H1 (cell line): ENCODE measurements around the gene PNMA1. TPM values are rescaled to one million over a fixed set of nuclear protein-coding genes. Genes with fewer than 3 reads are reported as not detected.

Experiments
- CTCF ChIA-PET: fragments of 300-600 bp; sonication (Branson Sonifier 250); formaldehyde crosslinking; loops from one replicate; lab custom pipeline; 2021; ENCODE audit not compliant: partially characterized antibody; lab: Charles Lee
- POLR2A ChIA-PET: fragments of 300-600 bp; sonication (Branson Sonifier 250); formaldehyde crosslinking; loops from one replicate; lab custom pipeline; 2021; ENCODE audit warnings: inconsistent platforms; ENCODE audit not compliant: partially characterized antibody; lab: Charles Lee
- DNase-seq, 2 experiments: peaks; one replicate each; pipeline versions ENCODE4 v3.0.0 to v3.0.0-alpha.2; 2010 to 2022; ENCODE audit warnings: low spot score in 2 of 2, low read depth in 1 of 2, mixed read lengths in 1 of 2
- FAIRE-seq: peaks from 2 replicates; lab custom pipeline; 2011; peaks lifted over from hg19 to GRCh38; lab: Jason Lieb, UNC
- H2AFZ ChIP-seq: 2 replicates; pipeline ENCODE4 v1.8.1; 2012; ENCODE audit warnings: low read length, inconsistent platforms
- H2AK5ac ChIP-seq: 2 replicates; pipeline ENCODE4 v1.6.1; 2013; ENCODE audit warnings: low read depth, low read length
- H2BK120ac ChIP-seq: replicated peaks from 2 replicates; pipeline ENCODE3; 2013; ENCODE audit warnings: low read depth, low read length, inconsistent platforms
- H2BK12ac ChIP-seq: 2 replicates; pipeline ENCODE4 v1.6.1; 2013; ENCODE audit warnings: low read depth, low read length
- H2BK15ac ChIP-seq: 2 replicates; pipeline ENCODE4 v1.6.1; 2013; ENCODE audit warnings: low read length
- H2BK20ac ChIP-seq: 2 replicates; pipeline ENCODE4 v1.6.1; 2013; ENCODE audit warnings: low read length
- H2BK5ac ChIP-seq: 2 replicates; pipeline ENCODE4 v1.6.1; 2013; ENCODE audit warnings: low read depth, low read length
- H3K14ac ChIP-seq: 2 replicates; pipeline ENCODE4 v1.6.1; 2013; ENCODE audit warnings: inconsistent platforms; ENCODE audit not compliant: insufficient read length
- H3K18ac ChIP-seq: 2 replicates; pipeline ENCODE4 v1.6.1; 2013; ENCODE audit warnings: low read length; ENCODE audit errors: extremely low read depth
- H3K23ac ChIP-seq: 2 replicates; pipeline ENCODE4 v1.6.1; 2013; ENCODE audit warnings: inconsistent platforms; ENCODE audit not compliant: insufficient read length
- H3K23me2 ChIP-seq: 2 replicates; pipeline ENCODE4 v1.6.1; 2013; ENCODE audit warnings: low read depth, low read length
- H3K27ac ChIP-seq: 2 replicates; pipeline ENCODE4 v1.6.1; 2011; ENCODE audit warnings: low read depth, low read length, inconsistent platforms
- H3K27me3 ChIP-seq, 4 experiments: replicated peaks in 1 of 4; 1 replicate in 1 of 4; 2 replicates in 3 of 4; pipeline versions ENCODE4 v1.6.1 to v1.8.1; 2011 to 2013; ENCODE audit warnings: low read length in 3 of 4, mild to moderate bottlenecking in 3 of 4, inconsistent platforms in 2 of 4, mixed read lengths in 2 of 4, moderate library complexity in 1 of 4; ENCODE audit not compliant: control insufficient read depth in 3 of 4, insufficient read depth in 3 of 4; ENCODE audit errors: extremely low read depth in 1 of 4
- H3K36me3 ChIP-seq, 4 experiments: 2 replicates each; pipeline versions ENCODE4 v1.6.1 to v1.8.1; 2011 to 2013; ENCODE audit warnings: mild to moderate bottlenecking in 4 of 4, low read length in 3 of 4, moderate library complexity in 2 of 4, control low read depth in 1 of 4, inconsistent platforms in 1 of 4; ENCODE audit not compliant: insufficient read depth in 4 of 4, control insufficient read depth in 2 of 4
- H3K4ac ChIP-seq: replicated peaks from 2 replicates; pipeline ENCODE3; 2013; ENCODE audit warnings: low read length, low read depth, mixed read lengths, inconsistent platforms; ENCODE audit not compliant: insufficient read length
- H3K4me1 ChIP-seq, 4 experiments: replicated peaks in 1 of 4; 1 replicate in 1 of 4; 2 replicates in 3 of 4; pipeline versions ENCODE4 v1.6.1 to v1.8.1; 2011 to 2013; ENCODE audit warnings: low read length in 3 of 4, inconsistent platforms in 2 of 4, mixed read lengths in 1 of 4; ENCODE audit not compliant: insufficient read depth in 4 of 4, control insufficient read depth in 3 of 4
- H3K4me2 ChIP-seq, 2 experiments: 2 replicates each; pipeline versions ENCODE4 v1.6.1 to v1.8.1; 2011 to 2013; ENCODE audit warnings: low read depth in 2 of 2, low read length in 2 of 2, control low read depth in 1 of 2, inconsistent platforms in 1 of 2, mild to moderate bottlenecking in 1 of 2; ENCODE audit not compliant: insufficient read depth in 1 of 2
- H3K4me3 ChIP-seq, 4 experiments: fragments of 200-600, 300-600 bp in 1 of 4; sonication (generic), shearing (Covaris generic), sonication (Bioruptor Twin) in 1 of 4; 2 replicates each; pipeline versions ENCODE4 v1.5.1 to v1.8.1; 2011 to 2016; ENCODE audit warnings: low read length in 4 of 4, low read depth in 3 of 4, control low read depth in 2 of 4, inconsistent platforms in 2 of 4, mild to moderate bottlenecking in 2 of 4, mixed read lengths in 1 of 4, moderate library complexity in 1 of 4; ENCODE audit not compliant: insufficient read depth in 2 of 4; ENCODE audit errors: extremely low read depth in 1 of 4
- H3K56ac ChIP-seq: replicated peaks from 2 replicates; pipeline ENCODE3; 2013; ENCODE audit warnings: low read depth, mild to moderate bottlenecking, mixed read lengths, low read length, inconsistent platforms; ENCODE audit not compliant: insufficient read length
- H3K79me1 ChIP-seq: 2 replicates; pipeline ENCODE4 v1.6.1; 2013; ENCODE audit warnings: low read depth, low read length, control low read depth
- H3K79me2 ChIP-seq, 2 experiments: 2 replicates each; pipeline versions ENCODE4 v1.6.1 to v1.8.1; 2012 to 2013; ENCODE audit warnings: low read length in 2 of 2, mild to moderate bottlenecking in 2 of 2, inconsistent platforms in 1 of 2; ENCODE audit not compliant: insufficient read depth in 2 of 2, control insufficient read depth in 1 of 2
- H3K9ac ChIP-seq, 4 experiments: replicated peaks in 1 of 4; 1 replicate in 1 of 4; 2 replicates in 3 of 4; pipeline versions ENCODE4 v1.6.1 to v1.8.1; 2011 to 2013; ENCODE audit warnings: low read depth in 3 of 4, low read length in 3 of 4, control low read depth in 2 of 4, mild to moderate bottlenecking in 2 of 4, moderate library complexity in 2 of 4, inconsistent platforms in 1 of 4; ENCODE audit errors: extremely low read depth in 1 of 4
- H3K9me3 ChIP-seq, 2 experiments: 2 replicates each; pipeline versions ENCODE4 v1.6.1 to v1.8.1; 2012 to 2013; ENCODE audit warnings: mild to moderate bottlenecking in 2 of 2, moderate library complexity in 2 of 2, control low read depth in 1 of 2, inconsistent platforms in 1 of 2, low read depth in 1 of 2, low read length in 1 of 2, mixed read lengths in 1 of 2; ENCODE audit not compliant: insufficient read depth in 2 of 2
- H4K20me1 ChIP-seq, 2 experiments: replicated peaks in 1 of 2; 2 replicates each; pipeline versions ENCODE3 to v1.8.1; 2011 to 2013; ENCODE audit warnings: inconsistent platforms in 2 of 2, low read length in 2 of 2, mild to moderate bottlenecking in 1 of 2; ENCODE audit not compliant: insufficient read depth in 2 of 2, control insufficient read depth in 1 of 2
- H4K5ac ChIP-seq: 2 replicates; pipeline ENCODE4 v1.6.1; 2013; ENCODE audit warnings: low read length, low read depth, mixed read lengths, inconsistent platforms; ENCODE audit not compliant: insufficient read length
- H4K8ac ChIP-seq: 2 replicates; pipeline ENCODE4 v1.8.0; 2013; ENCODE audit warnings: mild to moderate bottlenecking, moderate library complexity, low read length, inconsistent platforms; ENCODE audit not compliant: insufficient read depth; ENCODE audit errors: extremely low read depth
- H4K91ac ChIP-seq: replicated peaks from 2 replicates; pipeline ENCODE3; 2013; ENCODE audit warnings: low read length, mixed read lengths, inconsistent platforms; ENCODE audit not compliant: insufficient read length
- CHD2 ChIP-seq: IDR thresholded peaks from 2 replicates; pipeline ENCODE4 v1.6.1; 2012; ENCODE audit warnings: low read length, improper control_type of control experiment
- GTF2F1 ChIP-seq: IDR thresholded peaks from 2 replicates; pipeline ENCODE4 v1.6.1; 2012; ENCODE audit warnings: low read depth, low read length, improper control_type of control experiment, borderline replicate concordance
- KDM1A ChIP-seq: fragments of 200-600, 300-600 bp; sonication (generic); IDR thresholded peaks from 2 replicates; pipeline ENCODE4 v1.7.1; 2016; ENCODE audit warnings: mild to moderate bottlenecking, low read length, borderline replicate concordance
- SAP30 ChIP-seq: fragments of 300-600 bp; sonication (generic); IDR thresholded peaks from 2 replicates; pipeline ENCODE4 v1.7.1; 2012; ENCODE audit warnings: low read length, moderate library complexity, mild to moderate bottlenecking, inconsistent platforms; ENCODE audit not compliant: insufficient read depth, insufficient replicate concordance
- SP1 ChIP-seq: IDR thresholded peaks from 2 replicates; pipeline ENCODE4 v1.6.1; 2011; ENCODE audit warnings: low read depth, low read length
- YY1 ChIP-seq: IDR thresholded peaks from 2 replicates; pipeline ENCODE4 v1.6.1; 2011; ENCODE audit warnings: low read depth, mild to moderate bottlenecking, low read length
- WGBS, 2 experiments: shearing (Covaris generic) in 1 of 2; methylation state at CpG; one replicate each; pipeline versions ENCODE4 v1.1.6 to v1.1.7; 2013 to 2015; ENCODE audit warnings: low lambda C conversion rate in 2 of 2, mixed read lengths in 2 of 2, inconsistent platforms in 1 of 2, low coverage in 1 of 2, missing lambda C conversion rate in 1 of 2; ENCODE audit not compliant: insufficient replicate concordance in 2 of 2, insufficient coverage in 1 of 2, insufficient read length in 1 of 2; ENCODE audit errors: extremely low coverage in 1 of 2, missing lambda C conversion rate in 1 of 2; 5-methylcytosine and 5-hydroxymethylcytosine counted together
- polyA plus RNA-seq, 7 experiments: library from polyadenylated mRNA; depleted of rRNA in 3 of 7; stranded (reverse) in 5 of 7; unstranded in 2 of 7; fragments of >200 nt in 5 of 7; fragments of 200-250 nt in 2 of 7; gene quantifications; 1 replicate in 5 of 7; 2 replicates in 1 of 7; 4 replicates in 1 of 7; pipeline versions ENCODE4 v1.2.1 to v1.2.3, GENCODE V29; 2011 to 2013; ENCODE audit warnings: missing spikeins in 2 of 7, mixed read lengths in 2 of 7
- total RNA-seq: library from RNA; stranded (reverse); fragmentation: NEBNext Ultra II Directional; extraction: Animal tissue kit (Norgen Biotek cat#: 25700); gene quantifications from 2 replicates; pipeline ENCODE4 v1.2.1, GENCODE V29; 2021

Gene PNMA1
- total and polyA plus RNA-seq, 2 of the 8 experiments (the other 6 are each of a cell fraction or from before 2014, with no cell fraction given) = 15.8 to 52.7 TPM

GRCh38 chr14:73717266-73717665 lies 3.1 kb upstream of the PNMA1 start:
- peaks cover 16 to 33% (median 24%) of the 10 kb centered on the region in 4 experiments for H3K4me1 ChIP-seq
- CTCF ChIA-PET = interaction anchor here (0.6 to 1.8 kb wide), 10 partner anchors 10 to 196 kb away, joined by 3 to 10 read pairs (median 3); no protein-coding TSS in a partner anchor
- peak overlapping the region; percentile 83 to 95; a peak in 2 of 4 replicates for H3K4me2 ChIP-seq

More at GRCh38 chr14:73717266-73717665, 3.1 kb upstream of the PNMA1 start:
- Histone ChIP-seq H3K14ac (no peak overlapping the region), H3K4me3 (0 out of 8 replicates have a peak overlapping the region, but pooled peaks of 1 of the 4 experiments have one; percentile 79), H3K36me3 (peaks cover 0 to 2% (median 0%) of the 10 kb centered on the region in 4 experiments; a peak in 1 of 8 replicates), H3K9me3 (no peaks in the 10 kb centered on the region), H4K91ac (no peak overlapping the region), H2BK12ac (no peak overlapping the region), H2BK20ac (no peak overlapping the region), H3K27me3 (peaks cover 0 to 6% (median 2%) of the 10 kb centered on the region in 4 experiments; a peak in 3 of 7 replicates), H4K5ac (no peak overlapping the region), H3K56ac (no peak overlapping the region), H3K23ac (no peak overlapping the region), H3K9ac (no peak overlapping the region), H3K23me2 (peaks cover 33% of the 10 kb centered on the region), H4K8ac (no peak overlapping the region), H2AFZ (no peak overlapping the region), H2BK15ac (no peak overlapping the region), H3K79me2 (peaks cover 2 to 14% of the 10 kb centered on the region in 2 experiments), H2BK5ac (no peak overlapping the region), H3K79me1 (peaks cover 7% of the 10 kb centered on the region; the same call in 1 of the 2 replicates), H3K4ac (no peak overlapping the region), H3K27ac (no peak overlapping the region), H2AK5ac (no peak overlapping the region), H4K20me1 (peaks cover 6 to 14% of the 10 kb centered on the region in 2 experiments), H2BK120ac (no peak overlapping the region), H3K18ac (no peak overlapping the region)
- FAIRE-seq (no peak), DNase-seq (no peak)
- POLR2A ChIA-PET = interaction anchor here (0.6 to 3.4 kb wide), 8 partner anchors 11 to 591 kb away, joined by 3 to 11 read pairs (median 4); partner anchors contain the start of genes DNAL1 and PTGR2
- WGBS, 2 experiments = 79% methylated on average over 3 of the region's 3 CpGs; no CpG with 5 or more reads in 1 of the 2 experiments
- no peak for TF ChIP-seq KDM1A
- TF ChIP-seq SP1 = no peak
- no peak for TF ChIP-seq SAP30
- no peak for TF ChIP-seq GTF2F1
- TF ChIP-seq CHD2 = no peak
- TF ChIP-seq YY1 = no peak
